GM12878 (cell line): ENCODE data around the gene CHCHD6. TPM values are rescaled to one million over a fixed set of nuclear protein-coding genes. Genes with fewer than 3 reads are reported as not detected.

ENCODE experiments used
- ATAC-seq: fragments of 200-7000 bp; cut with Tn5 transposase; 3 replicates; pipeline ENCODE4 v1.9.1; 2020; ENCODE audit warnings: mild to moderate bottlenecking, moderate library complexity
- BruUV-seq: library from RNA; stranded (reverse); fragments of 400-500 nt; replicated peaks from 2 replicates; lab custom pipeline; 2021; lab: Mats Ljungman, UMichigan
- CTCF ChIA-PET: fragments of 300-600 bp; sonication (Branson Sonifier 250); formaldehyde crosslinking; extraction: SDS; loops from one replicate; lab custom pipeline; 2021; ENCODE audit warnings: inconsistent platforms; lab: Yijun Ruan, JAX
- POLR2A ChIA-PET: fragments of 350-600 bp; formaldehyde crosslinking; extraction: SDS; loops from one replicate; lab custom pipeline; 2021; ENCODE audit warnings: inconsistent platforms; lab: Charles Lee
- RAD21 ChIA-PET: fragments of 300-600 bp; sonication (Branson Sonifier 250); formaldehyde crosslinking; loops from one replicate; lab custom pipeline; 2023; ENCODE audit warnings: antibody characterized with exemption; ENCODE audit not compliant: unreplicated experiment; lab: Charles Lee
- SMC1A ChIA-PET: fragments of 300-600 bp; sonication (Branson Sonifier 250); formaldehyde crosslinking; loops from one replicate; lab custom pipeline; 2023; ENCODE audit not compliant: unreplicated experiment, uncharacterized antibody; lab: Charles Lee
- DNase-seq: peaks from one replicate; pipeline ENCODE4 v3.0.0-alpha.2; 2011; ENCODE audit warnings: low read depth, low spot score
- FAIRE-seq: peaks from 3 replicates; lab custom pipeline; 2011; peaks lifted over from hg19 to GRCh38; lab: Jason Lieb, UNC
- H2AFZ ChIP-seq: 2 replicates; pipeline ENCODE4 v1.6.0; 2011; ENCODE audit warnings: low read depth, low read length, control low read depth; ENCODE audit not compliant: control insufficient read depth
- H3K27ac ChIP-seq: 2 replicates; pipeline ENCODE4 v1.5.1; 2011; ENCODE audit warnings: control low read depth; ENCODE audit not compliant: control insufficient read depth, insufficient read depth
- H3K27me3 ChIP-seq, 2 experiments: replicated peaks in 1 of 2; 2 replicates each; pipeline versions ENCODE4 v1.6.0 to v1.6.1; 2011; ENCODE audit warnings: low read length in 1 of 2; ENCODE audit not compliant: control insufficient read depth in 2 of 2, insufficient read depth in 2 of 2
- H3K36me3 ChIP-seq, 2 experiments: 2 replicates each; pipeline ENCODE4 v1.5.1; 2011; ENCODE audit warnings: low read length in 1 of 2; ENCODE audit not compliant: control insufficient read depth in 2 of 2, insufficient read depth in 2 of 2
- H3K4me1 ChIP-seq: 2 replicates; pipeline ENCODE4 v1.6.1; 2011; ENCODE audit warnings: mild to moderate bottlenecking, low read length, moderate library complexity, mixed read lengths; ENCODE audit not compliant: control insufficient read depth, insufficient read depth
- H3K4me2 ChIP-seq: 2 replicates; pipeline ENCODE4 v1.6.0; 2011; ENCODE audit warnings: control low read depth; ENCODE audit not compliant: control insufficient read depth, insufficient read depth
- H3K4me3 ChIP-seq: fragments of 200-600 bp; sonication (generic); 2 replicates; pipeline ENCODE4 v1.5.1; 2016
- H3K79me2 ChIP-seq: 2 replicates; pipeline ENCODE4 v1.6.0; 2011; ENCODE audit warnings: low read length; ENCODE audit not compliant: control insufficient read depth, insufficient read depth
- H3K9ac ChIP-seq: 2 replicates; pipeline ENCODE4 v1.8.0; 2011; ENCODE audit warnings: low read length, control low read depth, mixed read lengths; ENCODE audit not compliant: control insufficient read depth, insufficient read depth
- H3K9me3 ChIP-seq: replicated peaks from 3 replicates; pipeline ENCODE4 v1.5.1; 2011; ENCODE audit warnings: mild to moderate bottlenecking, low read length; ENCODE audit not compliant: control insufficient read depth, insufficient read depth
- H4K20me1 ChIP-seq: 2 replicates; pipeline ENCODE4 v1.6.0; 2011; ENCODE audit not compliant: control insufficient read depth, insufficient read depth
- DPF2 ChIP-seq: fragments of 450-650 bp; IDR thresholded peaks from 2 replicates; pipeline ENCODE4 v1.6.1; 2017; ENCODE audit warnings: mild to moderate bottlenecking
- EP300 ChIP-seq, 2 experiments: fragments of 150-350 bp in 1 of 2; IDR thresholded peaks; 2 replicates each; pipeline ENCODE4 v1.6.1; 2011 to 2012; ENCODE audit warnings: low read depth in 2 of 2, low read length in 2 of 2, borderline replicate concordance in 1 of 2, improper control_type of control experiment in 1 of 2, inconsistent platforms in 1 of 2; ENCODE audit not compliant: control insufficient read depth in 1 of 2
- ESRRA ChIP-seq: IDR thresholded peaks from 2 replicates; pipeline ENCODE4 v1.6.1; 2012; ENCODE audit warnings: mild to moderate bottlenecking, low read length, improper control_type of control experiment
- MYC ChIP-seq: IDR thresholded peaks from 2 replicates; pipeline ENCODE4 v1.6.1; 2011; ENCODE audit warnings: mild to moderate bottlenecking, low read length, moderate library complexity, inconsistent platforms; ENCODE audit not compliant: insufficient read depth, insufficient replicate concordance, insufficient read length, severe bottlenecking
- PAX5 ChIP-seq: IDR thresholded peaks from 2 replicates; pipeline ENCODE4 v1.6.1; 2011; ENCODE audit warnings: low read depth, low read length, borderline replicate concordance
- RCOR1 ChIP-seq: conservative IDR thresholded peaks from 2 replicates; pipeline ENCODE4 v1.6.1; 2012; ENCODE audit warnings: low read depth, low read length, improper control_type of control experiment
- RFX5 ChIP-seq: IDR thresholded peaks from 2 replicates; pipeline ENCODE4 v1.6.1; 2011; ENCODE audit warnings: low read depth, low read length, improper control_type of control experiment
- RUNX3 ChIP-seq: IDR thresholded peaks from 2 replicates; pipeline ENCODE4 v1.6.1; 2012; ENCODE audit warnings: low read length, inconsistent platforms
- STAT1 ChIP-seq: fragments of 450-650 bp; conservative IDR thresholded peaks from 2 replicates; pipeline ENCODE4 v1.6.1; 2014; ENCODE audit warnings: antibody characterized with exemption, mild to moderate bottlenecking
- YY1 ChIP-seq: IDR thresholded peaks from 2 replicates; pipeline ENCODE4 v1.6.1; 2011; ENCODE audit warnings: low read depth, mild to moderate bottlenecking, low read length
- WGBS: methylation state at CpG from one replicate; pipeline ENCODE4 v1.1.6; 2016; ENCODE audit warnings: low lambda C conversion rate; ENCODE audit not compliant: insufficient replicate concordance, insufficient coverage; ENCODE audit errors: missing lambda C conversion rate; 5-methylcytosine and 5-hydroxymethylcytosine counted together
- in situ Hi-C: fragments of 300-500 bp; cut with MboI; formaldehyde crosslinking; loops from 9 replicates; pipeline ENCODE4 v1.14.3; 2018; ENCODE audit warnings: mixed read lengths
- intact Hi-C: fragments of 100-400 bp; cut with micrococcal nuclease; formaldehyde crosslinking; loops from one replicate; pipeline ENCODE4 v1.14.2; 2022; ENCODE audit not compliant: unreplicated experiment
- polyA plus RNA-seq, 11 experiments: library from polyadenylated mRNA; depleted of rRNA in 4 of 11; unstranded in 6 of 11; stranded (reverse) in 5 of 11; fragments of >200 nt; fragmentation: Nextera tagmentation in 4 of 11; fragmentation: Illumina TruSeq in 1 of 11; extraction: Ambion mirVana in 4 of 11; extraction: Trizol in 1 of 11; gene quantifications; 1 replicate in 1 of 11; 2 replicates in 10 of 11; pipeline versions ENCODE4 v1.2.1 to v1.2.3, GENCODE V29; 2011 to 2016; ENCODE audit warnings: inconsistent platforms in 2 of 11, missing spikeins in 2 of 11, low read depth in 1 of 11
- total RNA-seq, 4 experiments: library from RNA; depleted of rRNA in 3 of 4; stranded (reverse); fragments of >200 nt in 3 of 4; fragmentation: Illumina TruSeq in 1 of 4; extraction: Trizol in 1 of 4; gene quantifications; 2 replicates each; pipeline versions ENCODE4 v1.2.1 to v1.2.3, GENCODE V29; 2013 to 2021
- TF ChIP-seq, protein P1 (sequence below): IDR thresholded peaks from 2 replicates; pipeline ENCODE4 v1.6.1; 2011; ENCODE audit warnings: low read depth, mild to moderate bottlenecking, low read length, moderate library complexity, borderline replicate concordance; ENCODE audit errors: extremely low read depth
- TF ChIP-seq, protein P2 (sequence below): fragments of 450-650 bp; IDR thresholded peaks from 2 replicates; pipeline ENCODE4 v1.6.1; 2014; ENCODE audit warnings: mild to moderate bottlenecking

The CHCHD6 gene
- total and polyA plus RNA-seq, 10 of the 15 experiments (the other 5 are each of a cell fraction or from before 2014, with no cell fraction given): 2.7 to 16.7 (median 12.3) TPM

DNA sequence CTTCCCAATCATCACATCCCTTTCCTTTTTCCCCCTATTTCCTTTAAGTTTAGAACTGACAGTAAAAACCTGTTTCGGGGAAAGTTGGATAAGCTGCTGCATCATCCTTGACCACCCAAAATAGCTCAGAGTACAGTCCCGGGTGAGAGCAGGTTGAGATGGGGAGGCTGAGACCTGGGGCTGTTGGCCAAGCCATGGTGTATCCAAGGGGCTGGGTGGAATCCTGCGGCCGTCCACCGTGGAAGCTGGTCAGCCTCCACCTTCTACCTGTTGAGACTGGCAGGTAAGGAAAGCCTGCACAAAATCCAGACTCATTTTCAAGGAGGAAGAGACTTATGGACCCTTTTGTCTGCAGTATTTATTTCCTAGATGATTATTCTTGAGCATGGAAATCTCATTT lies 150.6 kb downstream of the CHCHD6 start:
- POLR2A ChIA-PET: no interaction called here

More for the DNA sequence above, 150.6 kb downstream of the CHCHD6 start:
- BruUV-seq: no TSS peak
- H2AFZ ChIP-seq: no peak overlapping the region
- no peaks in the 10 kb centered on the region for H3K9me3 ChIP-seq
- H3K4me1 ChIP-seq: no peaks in the 10 kb centered on the region
- no peak overlapping the region for H3K4me3 ChIP-seq
- CTCF ChIA-PET: no interaction called here
- 98% methylated on average over 5 of the region's 5 CpGs for WGBS
- ATAC-seq (no peak), DNase-seq (no peak), FAIRE-seq (no peak)
- TF ChIP-seq RCOR1 (no peak), MYC (no peak), EP300 (IDR thresholded peaks at IDR 0.05; ENCODE audit: borderline replicate concordance in 1 of 2, control insufficient read depth in 1 of 2, low read depth in 2 of 2, low read length in 2 of 2) (no peak), RUNX3 (no peak), PAX5 (no peak), RFX5 (no peak), ESRRA (no peak), DPF2 (no peak), YY1 (no peak), STAT1 (no peak)
- TF ChIP-seq, protein P1, sequence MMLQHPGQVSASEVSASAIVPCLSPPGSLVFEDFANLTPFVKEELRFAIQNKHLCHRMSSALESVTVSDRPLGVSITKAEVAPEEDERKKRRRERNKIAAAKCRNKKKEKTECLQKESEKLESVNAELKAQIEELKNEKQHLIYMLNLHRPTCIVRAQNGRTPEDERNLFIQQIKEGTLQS: no peak
- TF ChIP-seq, protein P2, sequence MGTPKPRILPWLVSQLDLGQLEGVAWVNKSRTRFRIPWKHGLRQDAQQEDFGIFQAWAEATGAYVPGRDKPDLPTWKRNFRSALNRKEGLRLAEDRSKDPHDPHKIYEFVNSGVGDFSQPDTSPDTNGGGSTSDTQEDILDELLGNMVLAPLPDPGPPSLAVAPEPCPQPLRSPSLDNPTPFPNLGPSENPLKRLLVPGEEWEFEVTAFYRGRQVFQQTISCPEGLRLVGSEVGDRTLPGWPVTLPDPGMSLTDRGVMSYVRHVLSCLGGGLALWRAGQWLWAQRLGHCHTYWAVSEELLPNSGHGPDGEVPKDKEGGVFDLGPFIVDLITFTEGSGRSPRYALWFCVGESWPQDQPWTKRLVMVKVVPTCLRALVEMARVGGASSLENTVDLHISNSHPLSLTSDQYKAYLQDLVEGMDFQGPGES: no peak
- H3K27ac ChIP-seq: no peak overlapping the region
- no peaks in the 10 kb centered on the region; a peak in 1 of 4 replicates for H3K36me3 ChIP-seq
- H3K4me2 ChIP-seq: no peak overlapping the region
- H3K27me3 ChIP-seq: no peaks in the 10 kb centered on the region
- in situ Hi-C loops (no loop called here), intact Hi-C loops (no loop called here)
- RAD21 ChIA-PET: no interaction called here
- H3K9ac ChIP-seq: no peak overlapping the region
- SMC1A ChIA-PET: interaction anchor here (0.7 kb wide), 1 partner anchor 140 kb away, joined by 3 read pairs; no protein-coding TSS in a partner anchor
- H3K79me2 ChIP-seq: no peaks in the 10 kb centered on the region
- H4K20me1 ChIP-seq: no peaks in the 10 kb centered on the region
